Neuron (in vitro differentiated cells): ENCODE data around the gene NDUFV1.
A peak's percentile ranks its signal among the peaks of the same experiment; 100 is the strongest.
"Not testable (repeated sequence)": the region's sequence is repeated elsewhere in the genome, so short reads cannot be mapped to it uniquely, and the experiment has no call there.

Experiments
- H2AFZ ChIP-seq: one replicate; pipeline ENCODE4 v1.6.1; 2013; ENCODE audit warnings: low read depth, mild to moderate bottlenecking, inconsistent platforms, low read length, moderate library complexity
- H3K27me3 ChIP-seq: one replicate; pipeline ENCODE4 v1.6.1; 2013; ENCODE audit warnings: low read length; ENCODE audit not compliant: insufficient read depth
- H3K36me3 ChIP-seq: one replicate; pipeline ENCODE4 v1.6.1; 2013; ENCODE audit warnings: low read length; ENCODE audit not compliant: insufficient read depth
- H3K4me1 ChIP-seq: one replicate; pipeline ENCODE4 v1.6.1; 2013; ENCODE audit warnings: low read length; ENCODE audit not compliant: insufficient read depth
- H3K4me3 ChIP-seq: 2 replicates; pipeline ENCODE4 v1.5.1; 2013; ENCODE audit warnings: mild to moderate bottlenecking, low read length, moderate library complexity
- H3K9me3 ChIP-seq: one replicate; pipeline ENCODE4 v1.6.1; 2013; ENCODE audit warnings: low read length

NDUFV1 gene

GRCh38 chr11:67606492-67607295 lies at the start of gene NDUFV1:
Gene NDUFV1 (plus strand): TSS chr11:67606936. CDS start chr11:67607005, 69 bp downstream.
- H3K27me3 ChIP-seq: no peaks in the 10 kb centered on the region
- H3K9me3 ChIP-seq: no peaks in the 10 kb centered on the region
- peak within 1 kb of the TSS; percentile 48 for H2AFZ ChIP-seq
- peaks cover 22% of the 10 kb centered on the region for H3K36me3 ChIP-seq
- H3K4me3 ChIP-seq: peak within 1 kb of the TSS; percentile 79
- peaks cover 25% of the 10 kb centered on the region for H3K4me1 ChIP-seq

GRCh38 chr11:67558084-67558772 lies 48.5 kb upstream of the NDUFV1 start:
- Histone ChIP-seq H3K4me1 (peaks cover 3% of the 10 kb centered on the region), H3K36me3 (no peaks in the 10 kb centered on the region), H3K27me3 (peaks cover 3% of the 10 kb centered on the region), H2AFZ (no peak overlapping the region), H3K4me3 (no peak overlapping the region), H3K9me3 (no peaks in the 10 kb centered on the region)

DNA sequence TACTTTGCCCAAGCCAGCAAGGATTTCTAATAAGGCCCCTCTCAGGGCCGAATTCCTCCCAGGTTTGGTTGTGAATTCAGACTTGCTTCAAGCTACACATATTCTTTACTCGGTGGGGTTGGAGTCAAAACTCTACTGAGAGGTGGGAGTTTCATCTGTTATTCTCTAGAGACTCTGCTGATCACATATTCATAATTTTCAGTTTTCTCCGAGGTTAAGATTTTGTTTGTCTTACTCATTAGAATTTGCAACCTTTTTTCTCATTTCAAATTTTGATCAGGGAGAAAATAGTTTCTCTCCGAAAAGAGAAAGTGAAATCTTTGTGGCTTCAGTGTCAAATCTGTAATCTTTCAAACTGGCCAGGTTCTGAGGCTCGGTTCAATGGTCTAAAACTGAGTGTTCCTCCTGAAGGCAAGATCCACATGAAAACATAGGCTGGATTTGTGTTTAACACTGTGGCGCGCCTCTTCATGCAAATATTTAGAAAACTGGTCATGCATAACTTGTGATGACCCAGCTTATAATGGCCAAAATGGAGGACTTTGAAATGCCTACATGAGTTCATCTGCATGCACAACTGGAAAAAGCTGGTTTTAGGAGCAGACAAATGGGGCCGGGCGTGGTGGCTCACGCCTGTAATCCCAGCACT lies 44.6 kb upstream of the NDUFV1 start:
- peaks cover 3% of the 10 kb centered on the region for H3K27me3 ChIP-seq
- no peak overlapping the region for H2AFZ ChIP-seq
- H3K36me3 ChIP-seq: no peaks in the 10 kb centered on the region
- no peaks in the 10 kb centered on the region for H3K9me3 ChIP-seq
- no peak overlapping the region for H3K4me3 ChIP-seq
- H3K4me1 ChIP-seq: peaks cover 6% of the 10 kb centered on the region

DNA sequence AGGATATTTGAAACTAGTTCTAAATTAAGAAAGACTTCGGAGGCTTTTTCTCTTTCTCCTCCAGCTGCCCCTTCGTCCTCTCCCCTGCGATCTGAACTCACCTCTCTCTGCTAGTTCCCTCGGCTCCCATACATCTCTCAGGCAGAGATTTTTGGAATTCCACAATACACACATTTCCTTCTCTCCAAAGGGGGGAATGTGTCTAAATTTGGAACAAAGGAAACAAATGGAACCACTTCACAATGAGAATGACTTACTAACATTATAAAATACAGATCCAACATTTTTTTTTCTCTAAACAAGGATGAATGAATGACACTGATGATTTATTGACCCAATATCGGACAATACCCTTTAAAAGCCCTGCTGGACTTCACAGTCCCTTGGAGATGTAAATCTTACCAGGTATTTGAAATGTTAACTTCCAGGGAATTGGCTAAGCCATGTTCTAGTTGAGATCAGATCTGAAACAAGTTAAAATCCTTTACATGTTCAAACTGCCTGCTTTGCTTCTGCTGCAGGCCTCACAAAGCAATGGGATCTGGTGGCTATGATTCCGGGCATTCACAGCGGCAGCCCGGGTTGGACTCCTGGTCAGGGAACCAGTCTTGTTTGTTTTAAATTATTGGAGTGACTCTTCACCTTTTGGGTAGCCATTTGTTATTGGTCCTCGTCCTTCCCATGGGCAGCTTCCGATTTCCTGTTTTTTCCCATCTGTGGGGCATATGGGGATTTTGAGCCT lies 43.6 kb upstream of the NDUFV1 start:
- no peaks in the 10 kb centered on the region for H3K36me3 ChIP-seq
- peaks cover 3% of the 10 kb centered on the region for H3K27me3 ChIP-seq
- H3K9me3 ChIP-seq: no peaks in the 10 kb centered on the region
- peak overlapping the region; percentile 3 for H2AFZ ChIP-seq
- peaks cover 6% of the 10 kb centered on the region for H3K4me1 ChIP-seq
- no peak overlapping the region for H3K4me3 ChIP-seq

DNA sequence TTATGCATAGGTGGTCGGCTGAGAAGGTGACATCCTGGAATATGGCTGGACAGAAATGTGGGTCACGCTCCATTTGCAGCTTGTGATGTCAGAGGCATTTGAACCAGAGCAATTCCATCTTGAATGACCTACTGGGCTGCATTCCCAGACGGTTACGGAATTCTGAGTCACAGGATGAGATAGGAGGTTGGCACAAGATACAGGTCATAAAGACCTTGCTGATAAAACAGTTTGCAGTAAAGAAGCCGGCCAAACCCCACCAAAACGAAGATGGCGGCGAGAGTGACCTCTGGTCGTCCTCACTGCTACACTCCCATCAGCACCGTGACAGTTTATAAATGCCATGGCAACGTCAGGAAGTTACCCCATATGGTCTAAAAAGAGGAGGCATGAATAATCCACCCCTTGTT lies 43.0 kb upstream of the NDUFV1 start:
- H3K4me3 ChIP-seq, H3K9me3 ChIP-seq, H3K27me3 ChIP-seq, H3K4me1 ChIP-seq, H2AFZ ChIP-seq, H3K36me3 ChIP-seq: not testable (repeated sequence)

DNA sequence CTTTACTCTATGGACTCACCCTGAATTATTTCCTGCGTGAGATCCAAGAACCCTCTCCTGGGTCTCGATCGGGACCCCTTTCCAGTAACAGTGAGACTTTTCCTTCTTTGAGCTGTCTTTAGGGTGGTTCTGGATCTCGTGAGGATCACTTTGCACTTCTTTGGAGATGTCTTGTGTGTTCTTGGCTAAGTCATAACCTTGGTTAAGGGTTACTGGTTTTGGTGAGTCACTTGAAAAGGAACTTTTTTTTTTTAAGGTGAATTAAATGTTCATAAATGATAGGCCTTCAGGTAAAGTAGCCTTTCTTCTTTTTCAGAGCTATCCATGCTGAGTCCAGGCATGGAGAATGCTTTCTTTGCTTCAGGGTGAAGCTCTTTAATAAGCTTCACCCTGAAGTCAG lies 42.5 kb upstream of the NDUFV1 start:
- Histone ChIP-seq H3K4me1 (peaks cover 6% of the 10 kb centered on the region), H3K4me3 (no peak overlapping the region), H3K27me3 (peaks cover 3% of the 10 kb centered on the region), H2AFZ (no peak overlapping the region), H3K36me3 (no peaks in the 10 kb centered on the region), H3K9me3 (no peaks in the 10 kb centered on the region)

DNA sequence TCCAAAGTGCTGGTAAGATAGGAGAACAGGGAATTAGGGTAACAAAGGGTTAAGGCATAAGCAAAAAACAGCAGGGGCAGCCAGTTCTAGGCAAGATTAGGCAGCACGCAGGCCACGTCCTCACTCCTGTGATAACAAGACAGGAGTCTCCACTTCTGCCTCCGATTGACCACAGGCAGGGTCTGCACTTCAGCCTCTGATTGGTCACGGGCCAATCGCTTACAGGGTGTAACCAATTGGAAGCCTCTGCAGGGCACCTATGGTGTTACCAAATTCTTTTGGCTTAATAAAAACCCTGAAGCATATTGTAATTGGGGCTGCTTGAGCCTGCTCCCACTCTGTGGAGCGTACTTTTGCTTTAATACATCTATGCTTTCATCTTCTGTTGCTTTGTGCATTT lies 35.3 kb upstream of the NDUFV1 start:
- Histone ChIP-seq H3K27me3 (peaks cover 13% of the 10 kb centered on the region), H3K36me3 (no peaks in the 10 kb centered on the region), H3K4me3 (no peak overlapping the region), H3K4me1 (peaks cover 5% of the 10 kb centered on the region), H3K9me3 (peaks cover 5% of the 10 kb centered on the region), H2AFZ (no peak overlapping the region)

GRCh38 chr11:67572305-67572704 lies 34.4 kb upstream of the NDUFV1 start:
- Histone ChIP-seq H2AFZ (no peak overlapping the region), H3K4me3 (no peak overlapping the region), H3K9me3 (peaks cover 5% of the 10 kb centered on the region), H3K36me3 (no peaks in the 10 kb centered on the region), H3K4me1 (peaks cover 5% of the 10 kb centered on the region), H3K27me3 (peaks cover 16% of the 10 kb centered on the region)

DNA sequence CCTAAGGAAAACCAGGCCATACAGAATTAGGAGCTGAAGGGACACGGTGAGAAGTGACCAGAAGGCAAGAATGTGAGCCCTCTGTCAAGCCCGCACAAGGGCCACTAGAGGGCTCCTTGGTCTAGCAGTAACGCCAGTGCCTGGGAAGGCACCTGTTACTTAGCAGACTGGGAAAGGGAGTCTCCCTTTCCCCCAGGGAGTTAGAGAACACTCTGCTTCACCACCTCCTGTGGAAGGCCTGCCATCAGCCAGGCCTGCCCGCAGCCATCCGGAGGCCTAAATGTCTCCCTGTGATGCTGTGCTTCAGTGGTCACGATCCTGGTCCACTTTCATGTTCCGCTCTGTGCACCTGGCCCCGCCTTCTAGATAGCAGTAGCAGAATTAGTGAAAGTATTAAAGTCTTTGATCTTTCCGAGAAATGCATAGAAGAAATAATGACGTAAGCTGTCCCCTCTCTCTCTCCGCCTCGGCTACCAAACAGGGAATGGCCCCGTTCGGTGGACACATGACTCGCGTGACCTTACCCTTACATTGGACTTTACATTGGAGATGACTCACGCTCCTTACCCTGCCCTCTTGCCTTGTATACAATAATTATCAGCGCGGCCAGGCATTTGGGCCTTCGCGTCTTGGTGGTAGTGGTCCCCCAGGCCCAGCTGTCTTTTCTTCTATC lies 33.9 kb upstream of the NDUFV1 start:
- Histone ChIP-seq H3K4me1 (peaks cover 5% of the 10 kb centered on the region), H3K27me3 (peaks cover 16% of the 10 kb centered on the region), H3K36me3 (no peaks in the 10 kb centered on the region), H3K9me3 (peaks cover 5% of the 10 kb centered on the region), H3K4me3 (no peak overlapping the region), H2AFZ (no peak overlapping the region)

DNA sequence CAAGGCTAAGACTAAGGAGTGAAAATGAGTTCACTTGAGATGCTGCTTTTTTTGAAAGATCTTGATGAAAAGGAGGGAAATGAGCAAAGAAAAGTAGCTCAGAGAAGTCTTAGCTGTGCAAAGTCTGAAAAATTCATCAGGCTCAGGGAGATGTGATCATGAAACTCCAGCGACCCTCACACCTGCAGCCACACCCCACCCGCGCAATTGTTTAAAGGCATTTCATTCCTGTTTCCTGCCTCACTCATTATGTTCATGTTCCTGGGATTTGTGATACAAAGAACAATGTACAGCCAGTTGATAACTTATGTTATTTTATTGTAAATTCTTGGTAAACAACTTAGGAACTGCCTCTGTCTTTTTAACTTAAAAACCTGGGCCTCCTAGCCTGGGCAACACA lies 31.8 kb upstream of the NDUFV1 start:
- no peaks in the 10 kb centered on the region for H3K36me3 ChIP-seq
- H3K27me3 ChIP-seq: peaks cover 28% of the 10 kb centered on the region
- H3K4me1 ChIP-seq: peaks cover 5% of the 10 kb centered on the region
- H3K9me3 ChIP-seq: peaks cover 5% of the 10 kb centered on the region
- no peak overlapping the region for H3K4me3 ChIP-seq
- H2AFZ ChIP-seq: no peak overlapping the region

- no peak overlapping the region for H3K4me3 ChIP-seq
- peaks cover 13% of the 10 kb centered on the region for H3K4me1 ChIP-seq
- no peaks in the 10 kb centered on the region for H3K36me3 ChIP-seq
- H3K9me3 ChIP-seq: no peaks in the 10 kb centered on the region
- peaks cover 26% of the 10 kb centered on the region for H3K27me3 ChIP-seq
- no peak overlapping the region for H2AFZ ChIP-seq
Measured at GRCh38 chr11:67576735-67577475, 29.8 kb upstream of the NDUFV1 start.

- H3K27me3 ChIP-seq: peaks cover 26% of the 10 kb centered on the region
- no peaks in the 10 kb centered on the region for H3K36me3 ChIP-seq
Measured at GRCh38 chr11:67577951-67578350, 28.8 kb upstream of the NDUFV1 start.

More at GRCh38 chr11:67577951-67578350, 28.8 kb upstream of the NDUFV1 start:
- Histone ChIP-seq H3K9me3 (no peaks in the 10 kb centered on the region), H3K4me3 (no peak overlapping the region), H3K4me1 (peaks cover 22% of the 10 kb centered on the region), H2AFZ (no peak overlapping the region)
